Amniotic stem cell (primary cell): ENCODE results near the gene SLC10A1.
A peak's percentile ranks its signal among the peaks of the same experiment; 100 is the strongest.
"Not testable (repeated sequence)": the region's sequence is repeated elsewhere in the genome, so short reads cannot be mapped to it uniquely, and the experiment has no call there.

ENCODE experiments used
- DNase-seq: peaks from one replicate; lab custom pipeline; 2025; lab: John Stamatoyannopoulos, UW

Gene SLC10A1

DNA sequence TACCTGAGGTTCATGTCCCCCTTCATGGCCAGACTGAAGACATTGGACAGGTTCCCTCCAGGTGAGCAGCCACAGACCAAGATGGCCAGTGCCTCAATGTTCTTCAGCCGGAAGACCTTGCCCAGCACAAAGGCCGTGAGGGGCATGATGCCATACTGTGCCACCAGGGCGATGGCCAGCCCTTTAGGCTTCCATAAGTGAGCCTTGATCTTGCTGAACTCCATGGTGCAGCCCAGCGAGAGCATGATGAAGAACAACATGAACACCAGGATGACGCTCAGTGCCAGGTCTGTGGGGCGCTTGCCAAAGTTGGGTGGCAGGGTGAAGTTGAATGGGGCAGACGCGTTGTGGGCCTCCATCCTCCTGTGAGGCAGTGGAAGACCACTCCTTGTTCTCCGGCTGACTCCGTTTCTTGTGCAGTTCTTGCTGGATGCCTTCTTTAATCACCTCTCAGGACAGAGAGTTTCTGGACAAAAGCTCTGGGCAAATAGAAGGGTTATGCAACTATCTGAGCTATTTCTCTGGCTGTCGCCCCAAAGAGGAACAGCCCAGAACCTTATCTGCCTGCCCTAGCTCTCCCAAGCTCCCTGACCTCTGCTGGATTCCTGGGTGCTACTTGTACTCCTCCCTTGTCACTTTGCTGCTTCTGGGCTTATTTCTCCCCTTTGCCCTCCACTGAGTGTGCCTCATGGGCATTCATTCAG lies at the start of gene SLC10A1:
TSS of gene SLC10A1 (minus strand) at position 445 of the 704 bp plus-strand sequence. CDS start at position 359, 86 bp downstream.
- no peak for DNase-seq

- DNase-seq = no peak
Measured at GRCh38 chr14:69845787-69846186, 48.7 kb upstream of the SLC10A1 start.

GRCh38 chr14:69845050-69845581 lies 48.1 kb upstream of the SLC10A1 start:
- DNase-seq = no peak

DNA sequence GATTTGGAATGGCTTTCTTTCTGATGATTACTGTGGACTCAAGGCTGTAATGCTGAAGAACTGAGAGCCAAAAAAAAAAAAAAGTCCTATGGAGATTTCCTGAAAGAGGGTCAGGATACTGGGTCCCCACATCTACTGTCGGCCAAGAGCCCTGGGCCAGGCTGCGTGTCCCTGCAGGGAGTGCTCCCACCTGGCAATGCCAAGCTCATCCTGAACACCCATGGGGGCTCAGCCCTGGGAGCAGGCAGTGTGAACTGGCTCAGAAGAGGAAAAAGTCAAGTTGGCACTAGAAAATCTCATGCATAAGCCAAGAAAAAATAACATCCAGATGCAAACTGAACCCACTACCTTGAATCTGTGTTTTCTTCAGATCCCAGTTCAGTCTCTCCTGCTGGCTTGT lies 47.1 kb upstream of the SLC10A1 start:
- DNase-seq = no peak

DNA sequence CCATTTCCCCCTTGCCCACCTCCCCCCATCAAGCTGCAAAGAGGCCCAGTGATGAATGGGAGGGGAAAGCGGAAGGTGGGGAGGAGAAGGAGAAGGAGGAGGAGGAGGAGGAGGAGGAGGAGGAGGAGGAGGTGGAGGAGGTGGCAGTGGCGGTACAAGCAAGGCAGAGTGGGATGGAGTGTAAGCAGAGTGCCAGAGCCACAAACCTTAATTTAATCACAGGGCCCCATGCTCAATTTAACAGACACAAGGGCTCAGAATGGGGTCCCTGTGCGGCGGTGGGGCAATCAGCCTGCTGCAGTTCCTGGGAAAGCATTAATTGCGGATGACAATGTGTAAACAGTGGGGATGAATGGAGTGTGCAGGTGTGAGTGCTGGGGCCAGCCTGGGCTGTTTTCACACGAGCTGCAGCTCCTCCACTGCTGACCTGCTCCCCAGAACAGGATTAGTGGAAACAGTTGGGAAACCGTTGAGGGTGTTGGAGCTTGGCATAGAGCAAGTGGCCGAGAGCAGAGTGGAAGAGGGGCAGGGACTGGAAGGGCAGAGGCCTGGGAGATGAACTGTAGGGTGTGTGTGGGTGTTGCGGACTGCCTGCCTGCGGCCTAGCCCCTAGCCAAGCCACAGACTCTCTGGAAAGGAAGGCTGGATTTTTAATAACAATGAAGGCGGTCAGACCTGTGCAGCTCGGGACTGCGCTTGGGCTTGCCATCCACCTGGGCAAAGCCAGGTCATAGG lies 45.8 kb upstream of the SLC10A1 start:
- DNase-seq = no peak

- DNase-seq = no peak
Measured at GRCh38 chr14:69841656-69842055, 44.6 kb upstream of the SLC10A1 start.

DNA sequence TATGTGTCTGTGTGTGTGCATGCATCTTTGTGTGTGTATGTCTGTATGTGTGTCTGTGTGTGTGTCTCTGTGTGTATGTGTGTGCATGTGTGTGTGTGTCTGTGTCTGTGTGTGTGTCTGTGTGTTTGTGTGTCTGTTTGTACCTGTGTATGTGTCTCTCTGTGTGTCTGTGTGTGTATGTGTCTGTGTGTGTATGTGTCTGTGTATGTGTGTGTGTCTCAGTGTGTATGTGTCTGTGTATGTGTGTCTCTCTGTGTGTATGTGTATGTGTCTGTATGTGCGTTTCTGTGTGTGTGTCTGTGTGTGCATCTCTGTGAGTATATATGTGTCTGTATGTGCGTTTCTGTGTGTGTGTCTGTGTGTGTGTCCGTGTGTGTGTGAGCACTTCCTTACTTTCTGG lies 42.6 kb upstream of the SLC10A1 start:
- DNase-seq = no peak

DNA sequence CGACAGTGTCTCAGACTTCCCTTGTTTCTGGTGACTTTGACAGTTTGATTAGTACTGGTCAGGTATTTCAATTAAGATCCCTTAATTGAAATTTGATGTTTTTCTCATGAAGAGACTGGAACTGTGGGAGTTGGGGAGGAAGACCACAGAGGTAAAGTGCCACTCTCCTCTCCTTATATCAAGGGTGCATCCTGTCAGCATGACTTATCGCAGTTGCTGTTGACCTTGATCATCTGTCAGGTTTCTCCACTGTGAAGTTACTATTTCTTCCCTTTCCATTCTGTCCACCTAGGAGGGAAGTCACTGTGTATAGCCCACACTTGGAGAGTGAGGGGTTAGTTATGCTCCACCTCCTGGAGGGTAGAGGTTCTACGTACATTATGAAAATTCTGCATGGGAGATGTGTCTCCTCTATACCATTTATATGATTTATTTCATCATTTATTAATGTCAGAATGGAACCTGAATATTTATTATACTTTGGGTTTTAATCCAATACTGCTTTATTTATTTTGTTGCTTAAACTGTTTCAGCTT lies 41.9 kb upstream of the SLC10A1 start:
- DNase-seq = no peak

DNA sequence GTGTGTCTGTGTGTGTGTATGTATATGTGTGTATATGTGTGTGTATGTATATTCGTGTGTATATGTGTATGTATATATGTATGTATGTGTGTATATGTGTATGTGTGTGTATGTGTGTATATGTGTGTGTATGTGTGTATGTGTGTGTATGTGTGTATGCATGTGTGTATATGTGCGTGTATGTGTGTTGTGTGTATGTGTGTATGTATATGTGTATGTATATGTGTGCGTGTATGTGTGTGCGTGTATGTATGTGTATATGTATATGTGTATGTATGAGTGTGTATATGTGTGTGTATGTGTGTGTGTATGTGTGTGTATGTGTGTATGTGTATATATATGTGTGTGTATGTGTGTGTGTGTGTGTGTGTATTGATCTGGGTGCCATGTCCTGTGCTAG lies 31.8 kb upstream of the SLC10A1 start:
- DNase-seq = no peak

DNA sequence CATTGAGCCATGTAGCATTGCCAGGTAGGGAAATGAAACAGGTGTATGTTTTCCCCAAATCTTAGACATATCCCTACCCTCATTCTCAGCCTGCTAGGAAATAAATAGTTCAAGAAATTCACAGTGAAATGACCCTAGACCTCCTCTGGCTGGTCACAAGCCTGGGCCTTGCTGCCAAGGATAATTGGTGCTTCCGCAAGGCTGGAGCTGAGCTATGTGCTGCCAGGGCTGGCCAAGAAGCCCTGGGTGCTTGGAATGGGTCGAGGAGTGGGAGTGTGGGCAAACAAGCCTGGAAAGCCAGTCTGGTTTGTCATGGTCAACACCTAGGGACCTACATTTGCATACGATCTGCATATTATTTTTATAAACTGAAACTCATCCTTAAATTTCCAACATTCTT lies 31.3 kb upstream of the SLC10A1 start:
- DNase-seq = no peak

- DNase-seq = no peak
Measured at GRCh38 chr14:69827560-69827959, 30.5 kb upstream of the SLC10A1 start.

- DNase-seq = no peak
Measured at GRCh38 chr14:69822456-69822855, 25.4 kb upstream of the SLC10A1 start.

DNA sequence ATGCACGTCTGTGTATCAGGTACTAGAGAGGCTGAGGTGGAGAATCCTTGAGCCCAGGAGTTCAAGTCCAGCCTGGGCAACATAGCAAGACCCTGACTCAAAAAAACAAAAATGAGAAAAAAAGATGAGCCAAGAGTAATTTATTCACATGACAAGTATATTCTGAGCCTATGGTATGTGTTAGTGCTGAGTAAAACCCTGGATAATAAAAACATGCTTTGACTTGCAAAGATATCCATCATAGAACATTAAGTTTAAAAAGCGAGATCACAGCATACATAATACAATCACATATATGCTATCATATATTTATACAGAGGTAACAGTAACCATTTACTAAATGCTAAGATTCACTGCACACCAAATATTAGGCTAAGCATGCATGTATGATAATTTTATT lies 23.9 kb upstream of the SLC10A1 start:
- DNase-seq = no peak

DNA sequence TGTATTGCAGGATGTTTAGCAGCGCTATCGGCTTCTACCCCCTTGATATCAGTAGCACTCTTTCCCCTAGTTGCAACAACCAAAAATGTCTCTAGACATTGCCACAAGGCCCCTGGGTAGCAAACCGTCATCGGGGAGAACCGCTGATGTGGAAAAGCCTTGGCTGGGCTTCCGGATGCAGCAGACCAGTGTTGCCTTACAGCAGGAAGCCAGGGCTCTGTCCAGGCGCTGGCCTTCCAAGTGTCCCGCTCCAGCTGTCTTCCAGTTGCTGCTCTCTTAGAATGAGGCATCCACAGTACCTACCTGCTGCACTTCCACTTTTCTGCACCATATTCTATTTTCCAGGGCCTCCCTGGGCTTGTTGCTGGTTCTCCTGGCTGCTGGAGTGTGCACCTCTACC lies 22.6 kb upstream of the SLC10A1 start:
- no peak for DNase-seq

DNA sequence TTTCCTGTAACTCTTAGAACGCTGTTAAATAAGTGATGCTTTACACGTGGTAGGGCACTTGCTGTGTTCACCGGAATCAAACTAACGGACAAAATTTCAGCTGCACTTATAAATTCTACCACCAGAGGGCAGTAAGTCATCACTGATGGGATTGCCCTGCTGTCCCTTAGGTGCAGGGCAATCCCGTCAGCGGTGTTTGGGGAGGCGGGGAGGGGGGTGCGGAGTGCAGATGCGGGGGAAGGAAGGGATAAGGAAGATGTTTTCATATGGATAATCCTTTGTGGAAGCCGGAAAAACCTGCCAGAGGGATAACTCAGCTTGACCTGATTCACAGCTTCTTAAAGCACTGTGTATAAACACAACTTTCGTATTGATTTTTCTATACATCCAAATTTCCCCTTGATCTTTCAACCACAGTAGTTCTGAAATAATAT lies 21.7 kb upstream of the SLC10A1 start:
- DNase-seq = peak; percentile 8

DNA sequence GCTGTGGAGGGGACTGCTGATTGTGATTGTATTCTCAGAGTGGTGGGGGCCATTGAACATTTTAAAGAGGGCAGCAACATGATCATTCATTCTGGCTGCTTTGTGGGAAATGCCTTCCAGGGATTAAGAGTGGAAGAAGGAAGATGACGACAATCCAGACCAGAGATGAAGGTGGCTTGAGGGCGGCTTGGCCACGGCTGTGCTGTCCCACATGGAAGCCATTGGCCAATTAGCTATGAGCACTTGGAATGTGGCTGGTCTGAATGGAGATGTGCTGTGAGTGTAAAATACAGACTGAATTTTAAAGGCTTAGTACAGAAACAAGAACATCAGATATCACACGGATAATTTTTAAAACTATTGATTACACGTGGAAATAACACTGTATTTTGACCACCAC lies 19.2 kb upstream of the SLC10A1 start:
- no peak for DNase-seq

DNA sequence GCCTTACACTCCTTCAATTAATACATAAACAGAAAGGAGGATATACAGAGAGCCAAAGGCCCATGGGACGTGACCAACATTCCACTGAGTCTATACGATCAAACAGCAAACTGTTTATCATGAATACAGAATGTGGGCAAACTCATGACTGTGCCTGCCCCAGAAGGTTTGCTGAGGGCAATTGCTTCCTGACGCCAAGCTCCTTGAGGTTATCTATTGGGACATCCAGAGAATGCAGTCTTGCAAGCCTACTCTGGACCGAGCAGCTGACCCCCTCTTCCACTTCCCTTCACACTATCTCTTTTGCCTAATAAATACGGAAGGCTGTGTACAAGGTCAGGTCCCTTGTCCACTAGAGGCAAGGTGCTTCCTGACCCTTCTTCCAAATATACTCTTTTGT lies 18.5 kb upstream of the SLC10A1 start:
- no peak for DNase-seq

- DNase-seq = no peak
Measured at GRCh38 chr14:69814397-69814796, 17.4 kb upstream of the SLC10A1 start.

DNA sequence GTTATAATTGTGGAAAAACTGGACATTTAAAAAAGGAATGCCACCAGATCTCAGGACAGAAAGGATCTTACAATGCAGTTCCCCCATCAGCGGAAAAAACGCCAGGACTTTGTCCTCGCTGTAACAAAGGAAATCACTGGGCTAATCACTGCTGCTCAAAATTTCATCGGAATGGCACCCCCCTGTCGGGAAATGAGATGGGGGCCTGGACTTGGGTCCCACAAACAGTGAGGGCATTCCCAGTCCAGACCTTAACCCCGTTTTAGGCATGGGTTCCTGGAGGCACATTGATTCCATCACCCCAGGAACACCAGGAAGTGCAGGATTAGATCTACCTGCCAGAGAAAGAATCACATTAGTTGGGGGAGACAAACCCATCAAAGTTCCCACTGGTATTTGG lies 16.3 kb upstream of the SLC10A1 start:
- DNase-seq = not testable (repeated sequence)

- DNase-seq = no peak
Measured at GRCh38 chr14:69812711-69813110, 15.7 kb upstream of the SLC10A1 start.

- no peak for DNase-seq
Measured at GRCh38 chr14:69811868-69812252, 14.8 kb upstream of the SLC10A1 start.

GRCh38 chr14:69811227-69811867 lies 14.3 kb upstream of the SLC10A1 start:
- DNase-seq = no peak
